Lung (tissue), 12 donors: ENCODE data around the gene DZANK1. TPM values are rescaled to one million over a fixed set of nuclear protein-coding genes. Genes with fewer than 3 reads are reported as not detected.

ENCODE experiments used
- ATAC-seq: fragments of 200-7000 bp; cut with Tn5 transposase; one replicate; pipeline ENCODE4 v1.9.1; 2020; ENCODE audit warnings: moderate number of reproducible peaks; ENCODE audit not compliant: insufficient read depth, low FRiP score
- DNase-seq, 3 donors: peaks; one replicate each; pipeline ENCODE4 v3.0.0-alpha.2; 2013 to 2017
- H3K27ac ChIP-seq, 2 donors: one replicate each; pipeline ENCODE4 v1.5.1; 2013; ENCODE audit warnings: mild to moderate bottlenecking in 2 of 2, moderate library complexity in 2 of 2, control low read depth in 1 of 2, inconsistent platforms in 1 of 2, low read depth in 1 of 2, low read length in 1 of 2
- H3K27me3 ChIP-seq, 3 donors: one replicate each; pipeline ENCODE4 v1.5.1; 2013; ENCODE audit warnings: low read length in 2 of 3; ENCODE audit not compliant: control insufficient read depth in 3 of 3, insufficient read depth in 3 of 3
- H3K36me3 ChIP-seq, 4 donors: one replicate each; pipeline ENCODE4 v1.5.1; 2013; ENCODE audit warnings: low read length in 4 of 4, mild to moderate bottlenecking in 1 of 4, moderate library complexity in 1 of 4; ENCODE audit not compliant: control insufficient read depth in 4 of 4, insufficient read depth in 4 of 4
- H3K4me1 ChIP-seq, 5 donors: one replicate each; pipeline ENCODE4 v1.5.1; 2013; ENCODE audit warnings: low read length in 5 of 5, mild to moderate bottlenecking in 2 of 5, moderate library complexity in 1 of 5; ENCODE audit not compliant: control insufficient read depth in 5 of 5, insufficient read depth in 5 of 5
- H3K4me3 ChIP-seq: one replicate; pipeline ENCODE4 v1.5.1; 2013; ENCODE audit warnings: mild to moderate bottlenecking, control low read depth, moderate library complexity
- H3K9ac ChIP-seq, 2 donors: one replicate each; pipeline ENCODE4 v1.5.1; 2013; ENCODE audit warnings: low read length in 2 of 2, control low read depth in 1 of 2; ENCODE audit not compliant: insufficient read depth in 1 of 2
- H3K9me3 ChIP-seq, 4 donors: one replicate each; pipeline ENCODE4 v1.5.1; 2013; ENCODE audit warnings: low read length in 3 of 4, mild to moderate bottlenecking in 1 of 4, moderate library complexity in 1 of 4; ENCODE audit not compliant: control insufficient read depth in 4 of 4, insufficient read depth in 3 of 4
- WGBS, 2 donors: extraction: QIAGEN DNeasy Blood & Tissue Kit; methylation state at CpG; one replicate each; pipeline ENCODE4 v1.1.7; 2013; 5-methylcytosine and 5-hydroxymethylcytosine counted together
- polyA plus RNA-seq, 2 donors: library from polyadenylated mRNA; stranded (reverse); fragments of 200-250 nt; gene quantifications; one replicate each; pipeline ENCODE4 v1.2.1, GENCODE V29; 2013
- total RNA-seq, 2 donors: library from RNA; depleted of rRNA in 1 of 2; stranded (reverse); fragments of >200 nt in 1 of 2; gene quantifications; one replicate each; pipeline ENCODE4 v1.2.1, GENCODE V29; 2014 to 2021
- TF ChIP-seq, protein P1 (sequence below): IDR thresholded peaks from 2 replicates; pipeline ENCODE4 v1.5.1; 2012; ENCODE audit warnings: mild to moderate bottlenecking; ENCODE audit errors: control extremely low read depth, extremely low read depth
- donor health status: control.
- donor health status: control.
- donor health status: Bipolar disorder and iron deficiency.
- donor health status: healthy.
- donor health status: DM: yes; HTN: yes; CAD: no.

The DZANK1 gene
- total and polyA plus RNA-seq, 4 donors = 1.8 to 7.6 (median 4.7) TPM

DNA sequence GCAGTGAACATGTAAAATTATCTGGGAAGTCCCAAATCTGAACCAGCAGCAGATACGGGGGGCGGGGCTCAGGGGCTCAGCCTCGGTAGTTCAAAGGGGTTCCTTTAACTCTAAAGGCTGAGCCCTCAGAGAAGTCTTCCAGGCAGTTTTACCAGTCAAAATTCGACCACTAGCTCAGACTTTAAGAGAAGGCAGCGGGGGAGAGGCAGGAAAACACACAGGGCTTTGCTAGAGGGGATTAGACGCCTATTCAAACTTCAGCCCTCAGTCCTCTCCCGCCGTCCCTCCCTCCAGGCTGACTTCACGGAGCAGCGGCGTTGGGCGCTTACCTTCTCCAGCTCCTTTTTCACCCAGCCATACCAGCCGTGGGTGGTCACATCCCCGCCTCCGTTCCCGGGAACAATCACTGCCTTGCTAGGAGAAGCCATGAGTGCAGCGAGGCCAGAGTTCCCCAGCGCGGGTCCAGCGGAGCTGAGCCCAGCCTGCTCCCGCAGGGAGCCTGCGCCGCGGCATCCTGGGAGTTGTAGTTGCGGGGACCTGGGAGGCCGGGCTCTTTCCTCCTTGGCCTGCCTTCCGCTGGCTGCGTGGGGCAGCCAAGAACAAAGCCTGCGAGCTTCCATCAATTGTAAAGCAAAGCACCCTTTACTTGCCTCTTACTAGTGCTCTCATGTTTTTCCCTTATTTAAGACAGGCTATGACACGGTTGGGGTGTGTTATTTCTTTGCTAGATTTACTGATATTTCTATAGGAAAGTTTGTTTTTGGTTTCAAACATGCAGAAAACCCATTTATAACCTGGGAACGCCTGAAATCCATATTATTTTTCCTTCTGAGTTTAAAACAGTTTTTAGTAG is 30.1 kb upstream of the DZANK1 start, which contains the start of gene RBBP9:
Gene RBBP9, minus strand, starts transcription at position 486 of the 853 bp plus-strand sequence. Its CDS starts 58 bp downstream, at position 428.
- peak within 1 kb of the TSS; percentile 57 to 84 for H3K9ac ChIP-seq
- TF ChIP-seq, protein P1, sequence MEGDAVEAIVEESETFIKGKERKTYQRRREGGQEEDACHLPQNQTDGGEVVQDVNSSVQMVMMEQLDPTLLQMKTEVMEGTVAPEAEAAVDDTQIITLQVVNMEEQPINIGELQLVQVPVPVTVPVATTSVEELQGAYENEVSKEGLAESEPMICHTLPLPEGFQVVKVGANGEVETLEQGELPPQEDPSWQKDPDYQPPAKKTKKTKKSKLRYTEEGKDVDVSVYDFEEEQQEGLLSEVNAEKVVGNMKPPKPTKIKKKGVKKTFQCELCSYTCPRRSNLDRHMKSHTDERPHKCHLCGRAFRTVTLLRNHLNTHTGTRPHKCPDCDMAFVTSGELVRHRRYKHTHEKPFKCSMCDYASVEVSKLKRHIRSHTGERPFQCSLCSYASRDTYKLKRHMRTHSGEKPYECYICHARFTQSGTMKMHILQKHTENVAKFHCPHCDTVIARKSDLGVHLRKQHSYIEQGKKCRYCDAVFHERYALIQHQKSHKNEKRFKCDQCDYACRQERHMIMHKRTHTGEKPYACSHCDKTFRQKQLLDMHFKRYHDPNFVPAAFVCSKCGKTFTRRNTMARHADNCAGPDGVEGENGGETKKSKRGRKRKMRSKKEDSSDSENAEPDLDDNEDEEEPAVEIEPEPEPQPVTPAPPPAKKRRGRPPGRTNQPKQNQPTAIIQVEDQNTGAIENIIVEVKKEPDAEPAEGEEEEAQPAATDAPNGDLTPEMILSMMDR = no peak
- 0 to 4% methylated on average over 31 of the region's 31 CpGs for WGBS, 2 donors
- DNase-seq = peak; percentile 91 to 94 (median 92)
- H3K9me3 ChIP-seq = no peaks in the 10 kb centered on the region
- peaks cover 4 to 17% (median 11%) of the 10 kb centered on the region in 4 donors for H3K36me3 ChIP-seq
- peak; percentile 99 for ATAC-seq
- H3K4me3 ChIP-seq = peak within 1 kb of the TSS; percentile 81
- H3K4me1 ChIP-seq = peaks cover 0 to 8% (median 6%) of the 10 kb centered on the region in 5 donors
- H3K27me3 ChIP-seq = no peaks in the 10 kb centered on the region
- peak within 1 kb of the TSS; percentile 17 to 44 for H3K27ac ChIP-seq

DNA sequence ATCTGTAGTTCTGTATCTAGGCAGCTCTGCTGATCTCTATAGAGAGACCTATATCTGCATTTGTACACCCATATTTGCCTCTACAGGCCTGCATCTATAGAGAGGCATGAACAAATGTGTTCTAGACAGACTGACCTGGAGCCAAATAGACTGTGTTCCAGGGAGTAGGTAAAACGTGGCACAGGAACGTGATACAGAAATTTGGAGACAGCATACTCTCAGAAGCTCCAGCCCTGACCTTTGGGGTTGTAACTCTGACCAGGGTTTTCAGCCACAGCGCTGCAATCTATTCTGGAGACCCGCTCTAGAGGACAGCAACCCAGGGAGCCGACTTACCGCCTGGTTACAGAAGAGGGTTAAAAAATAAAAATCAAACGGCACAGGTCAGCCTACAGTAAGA is 29.2 kb upstream of the DZANK1 start:
- peak overlapping the region in 1 of 2 donors; percentile 84 for H3K9ac ChIP-seq
- H3K4me1 ChIP-seq = peaks cover 0 to 8% (median 6%) of the 10 kb centered on the region in 5 donors
- 23 to 36% methylated on average over 7 of the region's 7 CpGs for whole genome bisulfite sequencing, 2 donors
- peaks cover 4 to 20% (median 12%) of the 10 kb centered on the region in 4 donors for H3K36me3 ChIP-seq
- peak in 2 of 3 donors; percentile 6 to 17 for DNase-seq
- no peak overlapping the region for H3K4me3 ChIP-seq
- TF ChIP-seq, protein P1 = no peak
- H3K9me3 ChIP-seq = no peaks in the 10 kb centered on the region
- H3K27ac ChIP-seq = no peak overlapping the region
- no peak for ATAC-seq
- H3K27me3 ChIP-seq = no peaks in the 10 kb centered on the region

DNA sequence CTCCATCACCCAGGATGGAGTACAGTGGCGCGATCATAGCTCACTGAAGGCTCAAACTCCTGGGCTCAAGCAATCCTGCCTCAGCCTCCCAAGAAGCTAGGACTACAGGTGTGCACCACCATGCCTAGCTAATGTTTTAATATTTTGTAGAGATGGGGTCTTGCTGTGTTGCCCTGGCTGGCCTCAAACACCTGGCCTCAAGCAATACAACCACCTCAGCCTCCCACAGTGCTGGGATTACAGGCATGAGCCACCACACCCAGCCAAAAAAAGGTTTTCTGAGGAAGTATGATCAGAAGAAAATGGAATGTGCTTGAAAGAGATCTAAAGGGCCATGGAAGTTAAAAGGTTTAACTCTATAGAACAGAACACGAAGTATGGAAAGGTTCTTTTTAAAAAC is 21.5 kb upstream of the DZANK1 start:
- no peak overlapping the region for H3K9ac ChIP-seq
- H3K36me3 ChIP-seq = peaks cover 14 to 45% (median 27%) of the 10 kb centered on the region in 4 donors
- DNase-seq (no peak), ATAC-seq (no peak)
- no peak overlapping the region for H3K27ac ChIP-seq
- no peaks in the 10 kb centered on the region for H3K27me3 ChIP-seq
- 97 to 100% methylated on average over 3 of the region's 3 CpGs for WGBS, 2 donors
- peaks cover 0 to 2% (median 0%) of the 10 kb centered on the region in 5 donors for H3K4me1 ChIP-seq
- no peak overlapping the region for H3K4me3 ChIP-seq
- TF ChIP-seq, protein P1 = no peak
- H3K9me3 ChIP-seq = no peaks in the 10 kb centered on the region
